ENCODE data around the gene EXOSC7.

GRCh38 chr3:44989636-44990373 is 13.8 kb downstream of the EXOSC7 start:
- TF ChIP-seq ZNF274 (IDR thresholded peaks at IDR 0.05; ENCODE audit: low read depth, low read length) (no peak), YY1 (IDR thresholded peaks at IDR 0.05; ENCODE audit: insufficient read depth, insufficient read length) (no peak), SUZ12 (IDR thresholded peaks at IDR 0.05; ENCODE audit: extremely low read depth, insufficient read depth, insufficient read length) (no peak)
